ENCODE measurements around the gene KCNE3.

DNA sequence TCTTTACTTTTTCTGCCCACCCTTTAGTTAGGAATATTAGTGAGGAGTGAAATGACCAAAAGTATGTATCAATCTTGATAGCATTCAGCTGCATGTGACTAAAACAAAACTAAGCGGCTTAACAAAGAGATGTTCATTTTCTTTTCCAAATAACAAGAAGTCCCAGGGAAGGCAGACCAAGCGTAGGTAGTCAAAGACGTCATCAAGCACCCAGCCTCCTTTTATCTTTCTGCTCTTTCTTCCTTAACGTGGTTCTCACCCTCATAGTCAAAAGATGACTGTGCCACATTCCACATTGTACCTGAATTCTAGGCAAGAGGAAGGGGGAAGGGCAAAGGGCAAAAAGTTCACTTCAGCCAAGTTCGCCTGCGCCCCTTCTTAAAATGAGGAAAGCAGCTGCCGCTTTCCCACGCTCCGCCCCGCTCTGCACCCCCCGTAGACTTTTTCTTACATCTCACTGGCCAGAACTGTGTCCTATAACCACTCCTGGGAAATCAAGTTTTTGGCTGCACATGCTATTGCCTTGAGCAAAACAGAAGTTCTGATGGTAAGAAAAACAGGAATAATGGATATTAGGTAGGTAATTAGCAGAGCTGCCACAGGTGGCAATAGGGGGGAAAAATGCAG lies 54.5 kb downstream of the KCNE3 start:
- TF ChIP-seq, protein P1, sequence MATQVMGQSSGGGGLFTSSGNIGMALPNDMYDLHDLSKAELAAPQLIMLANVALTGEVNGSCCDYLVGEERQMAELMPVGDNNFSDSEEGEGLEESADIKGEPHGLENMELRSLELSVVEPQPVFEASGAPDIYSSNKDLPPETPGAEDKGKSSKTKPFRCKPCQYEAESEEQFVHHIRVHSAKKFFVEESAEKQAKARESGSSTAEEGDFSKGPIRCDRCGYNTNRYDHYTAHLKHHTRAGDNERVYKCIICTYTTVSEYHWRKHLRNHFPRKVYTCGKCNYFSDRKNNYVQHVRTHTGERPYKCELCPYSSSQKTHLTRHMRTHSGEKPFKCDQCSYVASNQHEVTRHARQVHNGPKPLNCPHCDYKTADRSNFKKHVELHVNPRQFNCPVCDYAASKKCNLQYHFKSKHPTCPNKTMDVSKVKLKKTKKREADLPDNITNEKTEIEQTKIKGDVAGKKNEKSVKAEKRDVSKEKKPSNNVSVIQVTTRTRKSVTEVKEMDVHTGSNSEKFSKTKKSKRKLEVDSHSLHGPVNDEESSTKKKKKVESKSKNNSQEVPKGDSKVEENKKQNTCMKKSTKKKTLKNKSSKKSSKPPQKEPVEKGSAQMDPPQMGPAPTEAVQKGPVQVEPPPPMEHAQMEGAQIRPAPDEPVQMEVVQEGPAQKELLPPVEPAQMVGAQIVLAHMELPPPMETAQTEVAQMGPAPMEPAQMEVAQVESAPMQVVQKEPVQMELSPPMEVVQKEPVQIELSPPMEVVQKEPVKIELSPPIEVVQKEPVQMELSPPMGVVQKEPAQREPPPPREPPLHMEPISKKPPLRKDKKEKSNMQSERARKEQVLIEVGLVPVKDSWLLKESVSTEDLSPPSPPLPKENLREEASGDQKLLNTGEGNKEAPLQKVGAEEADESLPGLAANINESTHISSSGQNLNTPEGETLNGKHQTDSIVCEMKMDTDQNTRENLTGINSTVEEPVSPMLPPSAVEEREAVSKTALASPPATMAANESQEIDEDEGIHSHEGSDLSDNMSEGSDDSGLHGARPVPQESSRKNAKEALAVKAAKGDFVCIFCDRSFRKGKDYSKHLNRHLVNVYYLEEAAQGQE (IDR thresholded peaks at IDR 0.05; ENCODE audit: insufficient read depth in 1 of 2, low read depth in 2 of 2, low read length in 2 of 2) = no peak
- TF ChIP-seq TAF1 (IDR thresholded peaks at IDR 0.05; ENCODE audit: borderline replicate concordance, insufficient read depth, low read length) (no peak), POLR2AphosphoS5 (IDR thresholded peaks at IDR 0.05; ENCODE audit: low read depth, low read length) (no peak), SIN3A (IDR thresholded peaks at IDR 0.05; ENCODE audit: borderline replicate concordance, insufficient read depth, low read length) (no peak)

Data from PFSK-1 (cell line).